ENCODE measurements around the gene LRMDA.

DNA sequence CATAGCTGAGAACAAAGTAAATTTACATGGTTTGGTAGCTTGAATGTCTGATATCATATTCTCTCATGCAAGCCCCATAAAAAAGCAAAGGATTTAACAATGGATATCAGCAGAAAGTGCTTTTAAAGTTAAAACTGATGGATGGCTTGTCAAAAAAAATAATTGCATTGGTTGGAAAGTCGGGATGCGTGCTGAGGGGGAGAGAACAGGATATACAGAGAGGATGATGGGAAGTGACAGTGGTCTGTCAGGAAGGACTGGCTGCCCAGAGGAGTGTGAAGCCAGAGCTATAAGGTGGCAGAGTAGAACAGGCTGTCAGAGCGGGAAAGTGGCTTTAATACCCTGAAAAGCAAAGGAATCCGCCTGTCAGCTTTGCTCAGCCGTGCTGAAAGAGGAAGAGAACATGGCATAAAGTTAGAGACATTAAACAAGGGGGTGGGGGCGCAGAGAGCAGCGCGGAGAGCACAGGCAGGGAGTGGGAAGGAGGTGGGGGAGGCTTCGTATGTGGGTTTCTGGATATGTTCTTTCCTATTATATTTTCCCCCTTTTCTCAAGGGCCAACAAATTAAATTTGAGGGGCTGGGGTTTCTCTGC is 493.0 kb downstream of the LRMDA start:
- TF ChIP-seq CTCF (IDR thresholded peaks at IDR 0.05) (no peak), POLR2A (IDR thresholded peaks at IDR 0.05) (no peak)

All from tibial nerve (tissue), 3 donors.